ENCODE results near the gene JPH4. TPM values are rescaled to one million over a fixed set of nuclear protein-coding genes. Genes with fewer than 3 reads are reported as not detected.

JPH4 gene
- total RNA-seq, 1 donor from 2014 or later, result 4.7 TPM

DNA sequence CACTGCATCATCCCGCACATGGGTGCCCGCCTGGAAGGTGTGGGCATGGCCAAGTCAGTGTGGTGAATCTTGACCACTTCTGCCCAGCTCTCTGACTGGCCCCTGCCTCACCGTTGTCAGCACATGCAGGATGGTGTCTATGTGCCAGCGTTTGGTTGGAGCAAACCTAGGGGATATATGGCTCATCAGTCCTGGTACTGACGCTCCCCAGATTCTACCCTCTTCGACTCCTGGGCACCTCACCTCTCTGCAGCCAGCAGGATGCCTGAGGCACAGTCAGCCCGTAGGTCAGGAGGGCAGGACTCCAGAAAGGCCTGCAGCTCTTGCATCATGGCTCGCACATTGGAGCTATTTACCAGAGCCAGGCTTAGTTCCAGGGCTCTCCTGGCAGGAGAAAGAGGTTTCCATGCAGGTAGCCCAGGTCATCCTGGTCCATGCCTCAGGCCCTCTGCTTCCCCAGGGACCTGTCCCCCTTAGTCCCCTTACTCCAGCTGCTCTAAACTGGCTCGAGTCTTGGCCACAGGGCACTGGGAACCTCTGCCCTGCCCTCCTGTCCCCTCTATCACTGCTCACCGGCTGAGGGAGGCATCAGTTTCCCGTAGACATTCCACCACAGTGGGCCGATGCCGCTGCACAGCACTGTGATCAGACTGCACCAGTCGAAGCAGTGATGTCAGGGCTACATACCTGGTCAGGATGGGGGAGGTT, 15.0 kb downstream of the JPH4 start:
- H3K36me3 ChIP-seq, result peaks cover 0 to 10% of the 10 kb centered on the region in 2 donors

DNA sequence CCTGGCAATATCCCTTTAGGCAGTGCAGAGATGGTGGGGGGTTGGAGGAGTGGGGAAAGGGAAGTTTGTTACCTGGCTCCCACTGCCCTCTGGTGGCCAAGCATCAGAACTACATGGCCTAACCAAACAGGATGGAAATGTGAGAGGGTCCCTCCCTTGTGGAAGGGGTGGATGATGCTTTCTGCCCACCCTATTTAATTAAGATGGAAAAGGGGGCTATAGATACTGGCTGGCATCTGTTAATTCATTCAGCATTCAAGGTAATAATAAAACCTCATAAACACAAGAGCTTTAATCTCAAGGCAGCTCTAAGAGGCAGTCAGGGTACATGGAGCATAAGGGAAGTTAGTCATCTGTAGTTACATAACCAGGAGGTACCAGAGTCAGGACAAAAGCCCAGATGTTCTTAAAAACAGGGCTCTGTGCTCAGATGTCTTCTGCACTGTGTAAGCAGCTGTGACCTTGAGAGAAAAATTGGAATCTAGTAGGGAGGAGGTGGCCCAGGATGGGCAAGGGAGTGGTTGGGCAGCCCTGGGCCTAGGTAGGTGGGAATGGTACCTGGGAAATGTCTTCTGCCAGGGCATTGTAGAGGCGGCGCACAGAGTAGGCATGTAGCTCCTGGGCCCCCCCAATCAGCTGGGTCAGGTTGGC, 15.6 kb downstream of the JPH4 start:
- H3K9me3 ChIP-seq, result no peaks in the 10 kb centered on the region
- TF ChIP-seq, protein P1, sequence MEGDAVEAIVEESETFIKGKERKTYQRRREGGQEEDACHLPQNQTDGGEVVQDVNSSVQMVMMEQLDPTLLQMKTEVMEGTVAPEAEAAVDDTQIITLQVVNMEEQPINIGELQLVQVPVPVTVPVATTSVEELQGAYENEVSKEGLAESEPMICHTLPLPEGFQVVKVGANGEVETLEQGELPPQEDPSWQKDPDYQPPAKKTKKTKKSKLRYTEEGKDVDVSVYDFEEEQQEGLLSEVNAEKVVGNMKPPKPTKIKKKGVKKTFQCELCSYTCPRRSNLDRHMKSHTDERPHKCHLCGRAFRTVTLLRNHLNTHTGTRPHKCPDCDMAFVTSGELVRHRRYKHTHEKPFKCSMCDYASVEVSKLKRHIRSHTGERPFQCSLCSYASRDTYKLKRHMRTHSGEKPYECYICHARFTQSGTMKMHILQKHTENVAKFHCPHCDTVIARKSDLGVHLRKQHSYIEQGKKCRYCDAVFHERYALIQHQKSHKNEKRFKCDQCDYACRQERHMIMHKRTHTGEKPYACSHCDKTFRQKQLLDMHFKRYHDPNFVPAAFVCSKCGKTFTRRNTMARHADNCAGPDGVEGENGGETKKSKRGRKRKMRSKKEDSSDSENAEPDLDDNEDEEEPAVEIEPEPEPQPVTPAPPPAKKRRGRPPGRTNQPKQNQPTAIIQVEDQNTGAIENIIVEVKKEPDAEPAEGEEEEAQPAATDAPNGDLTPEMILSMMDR (IDR thresholded peaks at IDR 0.05), result peak; percentile 77 to 92 (median 90)
- peaks cover 0 to 10% of the 10 kb centered on the region in 2 donors for H3K36me3 ChIP-seq
- no peak overlapping the region for H3K27ac ChIP-seq
- no peaks in the 10 kb centered on the region for H3K27me3 ChIP-seq
- H3K4me1 ChIP-seq, result peaks cover 0 to 8% of the 10 kb centered on the region in 2 donors
- DNase-seq (ENCODE audit: low spot score in 2 of 2), result no peak
- intact Hi-C loops (cut with DNase I), result loop anchor here (1.0 to 10.0 kb wide), 2 partner anchors 85 to 802 kb away; partner anchors contain the start of gene NFATC4
- H3K4me3 ChIP-seq, result no peak overlapping the region

More for the DNA sequence above, 15.0 kb downstream of the JPH4 start:
- no peak for DNase-seq (ENCODE audit: low spot score in 2 of 2)
- Histone ChIP-seq H3K4me3 (no peak overlapping the region), H3K27ac (no peak overlapping the region), H3K9me3 (no peaks in the 10 kb centered on the region), H3K27me3 (no peaks in the 10 kb centered on the region), H3K4me1 (peaks cover 0 to 8% of the 10 kb centered on the region in 2 donors)
- intact Hi-C loops (cut with DNase I), result loop anchor here (10.0 kb wide), 1 partner anchor 801 kb away; the partner anchor contains the start of gene NFATC4
- TF ChIP-seq, protein P1 (IDR thresholded peaks at IDR 0.05), result no peak

DNA sequence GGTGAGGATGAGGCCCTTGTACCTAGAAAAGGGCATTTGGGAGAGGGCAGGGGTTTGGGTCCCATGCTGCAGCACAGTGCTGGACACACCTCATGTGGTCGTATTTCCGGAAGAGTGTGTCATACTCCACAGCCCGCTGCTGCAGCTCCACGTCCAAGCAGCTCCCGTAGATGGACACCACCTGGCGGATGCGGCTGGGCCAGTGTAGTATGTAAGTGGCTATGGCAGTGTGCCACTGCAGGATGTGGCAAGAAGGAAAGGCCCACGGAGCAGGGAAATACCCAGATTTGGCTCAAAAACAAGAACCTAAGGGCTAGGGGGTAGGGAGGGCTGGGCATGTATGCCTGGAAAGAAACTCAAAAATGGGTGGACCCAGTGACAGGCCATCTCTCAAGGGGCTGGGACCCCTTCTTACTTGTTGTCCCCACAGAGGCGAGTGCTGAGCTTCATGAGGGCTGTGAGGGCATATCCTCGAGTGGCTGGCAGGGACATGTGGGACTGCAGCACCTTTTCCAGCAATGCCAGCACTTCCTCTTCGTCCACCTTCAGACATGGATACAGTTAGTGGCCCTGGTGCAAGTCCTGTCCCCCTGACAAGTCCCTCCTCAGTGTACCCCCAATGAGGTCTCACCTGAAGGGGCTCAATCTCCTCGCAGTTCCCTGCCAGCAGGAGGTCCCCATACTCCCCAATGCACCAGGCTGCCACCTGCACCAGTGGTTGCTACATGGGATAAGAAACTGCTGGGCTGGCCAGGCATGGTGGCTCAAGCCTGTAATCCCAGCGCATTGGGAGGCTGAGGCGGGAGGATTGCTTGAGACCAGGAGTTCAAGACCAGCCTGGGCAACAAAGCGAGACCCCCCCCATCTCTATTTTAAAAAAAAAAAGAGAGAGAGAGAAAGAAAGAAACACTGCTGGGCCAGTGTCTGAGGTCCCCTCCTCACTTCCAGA, 16.4 kb downstream of the JPH4 start:
- peaks cover 0 to 10% of the 10 kb centered on the region in 2 donors for H3K4me1 ChIP-seq
- TF ChIP-seq, protein P1 (IDR thresholded peaks at IDR 0.05), result no peak
- no peak for DNase-seq (ENCODE audit: low spot score in 2 of 2)
- peaks cover 0 to 10% of the 10 kb centered on the region in 2 donors for H3K36me3 ChIP-seq
- intact Hi-C loops (cut with DNase I), result loop anchor here (1.0 to 10.0 kb wide), 2 partner anchors 84 to 803 kb away; partner anchors contain the start of gene NFATC4
- no peak overlapping the region for H3K4me3 ChIP-seq
- no peaks in the 10 kb centered on the region for H3K9me3 ChIP-seq
- H3K27ac ChIP-seq, result peak overlapping the region in 1 of 2 donors; percentile 4
- no peaks in the 10 kb centered on the region for H3K27me3 ChIP-seq

DNA sequence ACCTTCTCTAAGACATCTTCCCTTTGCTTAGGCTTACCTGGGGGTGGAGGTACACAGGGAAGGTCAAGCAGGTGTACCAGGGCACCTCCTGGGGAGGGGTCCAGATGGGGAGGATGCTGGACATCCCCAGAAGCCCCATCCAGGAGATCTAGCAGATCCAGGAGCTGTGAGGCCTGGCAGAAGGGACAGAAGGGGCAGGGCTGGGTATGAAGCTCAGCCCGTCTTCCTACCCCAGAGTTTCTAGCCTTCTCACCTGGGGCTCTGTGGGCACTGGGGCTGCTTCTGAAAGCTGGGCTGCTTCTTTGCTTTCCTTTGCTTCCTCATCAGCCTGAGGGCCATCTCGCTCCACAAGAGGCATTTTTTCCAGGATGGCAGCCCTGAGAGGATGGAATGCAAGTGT, 17.3 kb downstream of the JPH4 start:
- no peak overlapping the region for H3K27ac ChIP-seq
- TF ChIP-seq, protein P1 (IDR thresholded peaks at IDR 0.05), result no peak
- no peaks in the 10 kb centered on the region for H3K9me3 ChIP-seq
- peaks cover 0 to 13% of the 10 kb centered on the region in 2 donors for H3K4me1 ChIP-seq
- no peak overlapping the region for H3K4me3 ChIP-seq
- no peaks in the 10 kb centered on the region for H3K27me3 ChIP-seq
- intact Hi-C loops (cut with DNase I), result loop anchor here (10.0 kb wide), 1 partner anchor 804 kb away; the partner anchor contains the start of gene NFATC4
- peaks cover 0 to 10% of the 10 kb centered on the region in 2 donors for H3K36me3 ChIP-seq
- no peak for DNase-seq (ENCODE audit: low spot score in 2 of 2)

DNA sequence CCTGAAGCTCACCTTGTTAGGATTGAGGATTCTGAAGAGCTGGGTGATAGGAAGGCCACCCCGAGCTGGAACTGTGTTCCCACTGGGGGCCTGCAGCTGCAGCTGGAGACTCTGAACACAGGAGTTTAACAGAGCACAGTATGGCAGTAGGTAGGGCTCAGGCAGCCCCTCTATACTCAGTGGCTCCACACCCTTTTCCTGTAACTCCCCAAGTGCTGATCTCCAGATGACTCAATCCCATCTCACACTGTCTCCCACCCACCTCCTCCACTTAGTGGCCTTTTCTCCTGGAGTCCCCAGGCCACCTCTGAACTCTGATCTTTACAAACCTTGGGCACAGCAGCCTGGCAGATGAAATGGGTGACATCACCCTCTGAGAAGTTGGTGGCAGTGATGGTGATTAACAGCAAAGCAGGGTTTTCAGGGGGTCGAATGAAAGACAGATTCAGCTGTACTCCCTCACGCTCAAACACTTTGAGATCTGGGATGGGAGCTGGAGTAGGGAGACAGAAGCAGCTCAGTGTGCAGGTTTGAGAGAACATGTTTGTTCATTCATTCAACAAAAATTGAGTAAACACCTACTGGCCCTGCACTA, 18.6 kb downstream of the JPH4 start:
- H3K27me3 ChIP-seq, result no peaks in the 10 kb centered on the region
- peaks cover 0 to 10% of the 10 kb centered on the region in 2 donors for H3K36me3 ChIP-seq
- intact Hi-C loops (cut with DNase I), result loop anchor here (5.0 to 10.0 kb wide), 4 partner anchors 195 to 805 kb away; partner anchors contain the start of genes EFS, NFATC4, PABPN1 and PCK2
- H3K9me3 ChIP-seq, result no peaks in the 10 kb centered on the region
- TF ChIP-seq, protein P1 (IDR thresholded peaks at IDR 0.05), result no peak
- peaks cover 5 to 19% of the 10 kb centered on the region in 2 donors for H3K4me1 ChIP-seq
- DNase-seq (ENCODE audit: low spot score in 2 of 2), result no peak
- H3K4me3 ChIP-seq, result no peak overlapping the region
- no peak overlapping the region for H3K27ac ChIP-seq
